Breast epithelium (tissue), 4 donors: Measurements from ENCODE around the gene HFE. TPM values are rescaled to one million over a fixed set of nuclear protein-coding genes. Genes with fewer than 3 reads are reported as not detected.
A peak's percentile ranks its signal among the peaks of the same experiment; 100 is the strongest.

Source experiments
- DNase-seq, 2 donors: peaks; one replicate each; pipeline ENCODE4 v3.0.0-alpha.2; 2019; ENCODE audit warnings: low spot score in 2 of 2
- H3K27ac ChIP-seq, 2 donors: fragments of 200-600 bp; sonication (generic) in 1 of 2; one replicate each; pipeline ENCODE4 v1.5.1; 2016 to 2019; ENCODE audit warnings: mild to moderate bottlenecking in 1 of 2
- H3K27me3 ChIP-seq, 2 donors: fragments of 200-600 bp; sonication (generic) in 1 of 2; one replicate each; pipeline versions ENCODE4 v1.5.1 to v1.6.0; 2017 to 2019; ENCODE audit warnings: control low read depth in 1 of 2, mild to moderate bottlenecking in 1 of 2
- H3K36me3 ChIP-seq: fragments of 200-600 bp; one replicate; pipeline ENCODE4 v1.5.1; 2019
- H3K4me1 ChIP-seq, 2 donors: fragments of 200-600 bp; sonication (generic); one replicate each; pipeline ENCODE4 v1.5.1; 2016 to 2019; ENCODE audit warnings: control low read depth in 1 of 2
- H3K4me3 ChIP-seq, 3 donors: fragments of 200-600 bp; sonication (generic); 1 replicate in 2 of 3; 2 replicates in 1 of 3; pipeline ENCODE4 v1.5.1; 2016 to 2019; ENCODE audit warnings: mild to moderate bottlenecking in 3 of 3, moderate library complexity in 2 of 3
- H3K9me3 ChIP-seq, 2 donors: fragments of 200-600 bp; sonication (generic) in 1 of 2; one replicate each; pipeline ENCODE4 v1.5.1; 2016 to 2019; ENCODE audit warnings: control low read depth in 1 of 2
- CTCF ChIP-seq, 3 donors: fragments of 450-650 bp; IDR thresholded peaks; one replicate each; pipeline ENCODE4 v1.5.1; 2016 to 2017; ENCODE audit warnings: antibody characterized with exemption in 3 of 3, mild to moderate bottlenecking in 3 of 3, moderate library complexity in 3 of 3
- POLR2A ChIP-seq: fragments of 450-650 bp; IDR thresholded peaks from one replicate; pipeline ENCODE4 v1.6.1; 2016; ENCODE audit warnings: antibody characterized with exemption, mild to moderate bottlenecking, moderate library complexity
- POLR2AphosphoS5 ChIP-seq, 3 donors: sonication (generic); formaldehyde crosslinking; IDR thresholded peaks; one replicate each; pipeline ENCODE4 v1.6.1; 2017; ENCODE audit warnings: antibody characterized with exemption in 3 of 3
- intact Hi-C: fragments of 100-400 bp; cut with DNase I; formaldehyde crosslinking; loops from one replicate; pipeline ENCODE4 v1.15.1; 2023; ENCODE audit warnings: low total_unique reads
- total RNA-seq, 3 donors: library from RNA; depleted of rRNA; stranded (reverse); fragments of >200 nt; gene quantifications; one replicate each; pipeline ENCODE4 v1.1.0, GENCODE V29; 2016

HFE gene
- total RNA-seq, 3 donors from 2014 or later: 5.6 to 9.4 (median 8.6) TPM

GRCh38 chr6:26130581-26131249 is 43.5 kb downstream of the HFE start:
- Histone ChIP-seq H3K27me3 (no peaks in the 10 kb centered on the region), H3K9me3 (no peaks in the 10 kb centered on the region), H3K4me3 (no peak overlapping the region), H3K27ac (peak overlapping the region; percentile 21 to 50), H3K4me1 (no peaks in the 10 kb centered on the region), H3K36me3 (no peaks in the 10 kb centered on the region)
- TF ChIP-seq POLR2A: no peak
- no peak for TF ChIP-seq POLR2AphosphoS5 (IDR thresholded peaks at IDR 0.05)
- no peak for TF ChIP-seq CTCF (IDR thresholded peaks at IDR 0.05)
- no peak for DNase-seq
- intact Hi-C loops: no loop called here

- H3K9me3 ChIP-seq: no peaks in the 10 kb centered on the region
- peak overlapping the region in 1 of 2 donors; percentile 50 for H3K27ac ChIP-seq
- intact Hi-C loops: no loop called here
- no peaks in the 10 kb centered on the region for H3K27me3 ChIP-seq
- DNase-seq: no peak
- H3K4me1 ChIP-seq: no peaks in the 10 kb centered on the region
- no peak overlapping the region for H3K4me3 ChIP-seq
- no peaks in the 10 kb centered on the region for H3K36me3 ChIP-seq
- TF ChIP-seq POLR2A (no peak), CTCF (IDR thresholded peaks at IDR 0.05) (no peak), POLR2AphosphoS5 (IDR thresholded peaks at IDR 0.05) (no peak)
These were observed 44.4 kb downstream of the HFE start for GRCh38 chr6:26131618-26132017.

GRCh38 chr6:26133730-26134129 is 46.5 kb downstream of the HFE start:
- H3K9me3 ChIP-seq: no peaks in the 10 kb centered on the region
- intact Hi-C loops: no loop called here
- no peaks in the 10 kb centered on the region for H3K27me3 ChIP-seq
- peaks cover 2% of the 10 kb centered on the region for H3K36me3 ChIP-seq
- no peak overlapping the region for H3K4me3 ChIP-seq
- no peak for TF ChIP-seq POLR2AphosphoS5 (IDR thresholded peaks at IDR 0.05)
- no peak for TF ChIP-seq POLR2A
- no peak for TF ChIP-seq CTCF (IDR thresholded peaks at IDR 0.05)
- no peak for DNase-seq
- H3K4me1 ChIP-seq: no peaks in the 10 kb centered on the region
- no peak overlapping the region for H3K27ac ChIP-seq

- H3K9me3 ChIP-seq: no peaks in the 10 kb centered on the region
- no peaks in the 10 kb centered on the region for H3K27me3 ChIP-seq
- intact Hi-C loops: no loop called here
- TF ChIP-seq CTCF (IDR thresholded peaks at IDR 0.05) (no peak), POLR2AphosphoS5 (IDR thresholded peaks at IDR 0.05) (no peak), POLR2A (no peak)
- no peak overlapping the region for H3K4me3 ChIP-seq
- peaks cover 7% of the 10 kb centered on the region for H3K36me3 ChIP-seq
- no peak overlapping the region for H3K27ac ChIP-seq
- no peaks in the 10 kb centered on the region for H3K4me1 ChIP-seq
- DNase-seq: no peak
These were observed 49.1 kb downstream of the HFE start for GRCh38 chr6:26136321-26136720.

- Histone ChIP-seq H3K27ac (peak overlapping the region in 1 of 2 donors; percentile 56), H3K36me3 (peaks cover 7% of the 10 kb centered on the region)
- TF ChIP-seq POLR2AphosphoS5 (IDR thresholded peaks at IDR 0.05) (no peak), POLR2A (no peak), CTCF (IDR thresholded peaks at IDR 0.05) (no peak)
These were observed 53.2 kb downstream of the HFE start for GRCh38 chr6:26140254-26140966.

More at GRCh38 chr6:26140254-26140966, 53.2 kb downstream of the HFE start:
- DNase-seq: no peak
- intact Hi-C loops: no loop called here
- Histone ChIP-seq H3K9me3 (no peaks in the 10 kb centered on the region), H3K4me3 (no peak overlapping the region), H3K27me3 (no peaks in the 10 kb centered on the region), H3K4me1 (no peaks in the 10 kb centered on the region)
